ENCODE data around the gene AMACR. TPM values are rescaled to one million over a fixed set of nuclear protein-coding genes. Genes with fewer than 3 reads are reported as not detected.
"Not testable (repeated sequence)": the region's sequence is repeated elsewhere in the genome, so short reads cannot be mapped to it uniquely, and the experiment has no call there.

Gene AMACR
- total RNA-seq, 1 donor: 15.2 TPM

DNA sequence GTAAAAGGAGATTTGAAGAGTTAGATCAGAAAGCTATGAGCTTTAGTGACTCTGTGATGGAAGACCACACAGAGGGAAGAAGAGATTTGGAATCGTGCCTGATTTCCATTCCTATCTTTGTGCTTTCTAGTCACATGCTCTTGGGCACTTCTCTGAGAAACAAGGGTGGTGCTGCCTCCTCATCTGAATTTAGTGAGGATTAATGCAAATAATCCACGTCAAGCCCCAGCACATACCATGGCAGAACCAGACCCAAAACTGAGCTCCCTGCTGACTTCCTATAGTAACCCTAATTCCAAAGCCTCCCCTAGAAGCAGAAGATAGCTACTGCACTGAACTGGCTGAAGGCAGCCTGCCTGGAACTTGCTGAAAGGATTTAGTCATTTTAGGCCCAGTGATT lies 41.0 kb downstream of the AMACR start:
- TF ChIP-seq, protein P1, sequence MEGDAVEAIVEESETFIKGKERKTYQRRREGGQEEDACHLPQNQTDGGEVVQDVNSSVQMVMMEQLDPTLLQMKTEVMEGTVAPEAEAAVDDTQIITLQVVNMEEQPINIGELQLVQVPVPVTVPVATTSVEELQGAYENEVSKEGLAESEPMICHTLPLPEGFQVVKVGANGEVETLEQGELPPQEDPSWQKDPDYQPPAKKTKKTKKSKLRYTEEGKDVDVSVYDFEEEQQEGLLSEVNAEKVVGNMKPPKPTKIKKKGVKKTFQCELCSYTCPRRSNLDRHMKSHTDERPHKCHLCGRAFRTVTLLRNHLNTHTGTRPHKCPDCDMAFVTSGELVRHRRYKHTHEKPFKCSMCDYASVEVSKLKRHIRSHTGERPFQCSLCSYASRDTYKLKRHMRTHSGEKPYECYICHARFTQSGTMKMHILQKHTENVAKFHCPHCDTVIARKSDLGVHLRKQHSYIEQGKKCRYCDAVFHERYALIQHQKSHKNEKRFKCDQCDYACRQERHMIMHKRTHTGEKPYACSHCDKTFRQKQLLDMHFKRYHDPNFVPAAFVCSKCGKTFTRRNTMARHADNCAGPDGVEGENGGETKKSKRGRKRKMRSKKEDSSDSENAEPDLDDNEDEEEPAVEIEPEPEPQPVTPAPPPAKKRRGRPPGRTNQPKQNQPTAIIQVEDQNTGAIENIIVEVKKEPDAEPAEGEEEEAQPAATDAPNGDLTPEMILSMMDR (IDR thresholded peaks at IDR 0.05; ENCODE audit: extremely low read depth, low read depth, low read length): no peak
- no peak overlapping the region for H2AFZ ChIP-seq (ENCODE audit: low read length)
- H4K20me1 ChIP-seq (ENCODE audit: insufficient read depth, low read length): no peaks in the 10 kb centered on the region
- no peak overlapping the region for H3K4me3 ChIP-seq (ENCODE audit: insufficient read depth, low read length)
- H3K36me3 ChIP-seq (ENCODE audit: insufficient read depth, low read length): no peaks in the 10 kb centered on the region
- H3K27me3 ChIP-seq (ENCODE audit: insufficient read depth, low read length): peaks cover 5% of the 10 kb centered on the region
- no peak overlapping the region for H3K4me2 ChIP-seq (ENCODE audit: insufficient read depth, low read length)
- DNase-seq (ENCODE audit: insufficient read length, low spot score, missing footprints): no peak
- H3K79me2 ChIP-seq (ENCODE audit: insufficient read depth, low read length): no peaks in the 10 kb centered on the region
- H3K27ac ChIP-seq (ENCODE audit: low read depth, low read length): no peak overlapping the region
- no peaks in the 10 kb centered on the region for H3K4me1 ChIP-seq (ENCODE audit: insufficient read depth, low read length)
- H3K9me3 ChIP-seq (ENCODE audit: low read depth, low read length): no peaks in the 10 kb centered on the region

DNA sequence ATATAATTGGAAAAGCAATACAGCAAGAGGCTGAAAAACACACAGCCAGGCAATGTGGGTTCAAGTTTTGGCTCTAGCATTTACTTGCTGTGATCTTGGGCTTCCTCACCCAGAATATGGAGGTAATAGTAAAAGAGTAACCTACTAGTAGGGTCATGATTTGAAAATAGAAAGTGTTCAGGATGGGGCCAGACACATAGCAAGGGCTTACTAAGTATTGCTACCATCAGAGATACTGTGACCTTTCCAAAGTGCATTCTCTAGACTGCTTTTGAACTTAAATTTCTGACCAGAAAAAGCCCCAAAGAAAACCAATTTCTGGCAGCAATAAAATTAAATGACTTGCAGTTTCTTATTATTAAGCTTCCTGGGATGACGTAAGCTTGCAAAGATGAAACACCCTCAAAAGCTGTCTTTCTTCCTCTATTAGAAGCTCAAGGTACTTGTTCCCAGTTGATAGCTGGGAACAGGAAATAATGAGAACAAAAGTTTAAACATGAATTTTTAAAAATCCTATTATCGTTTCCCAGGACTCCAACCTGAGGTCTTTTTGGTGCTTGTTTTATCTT lies 43.6 kb downstream of the AMACR start:
- Histone ChIP-seq H3K36me3 (ENCODE audit: insufficient read depth, low read length) (no peaks in the 10 kb centered on the region), H3K4me2 (ENCODE audit: insufficient read depth, low read length) (no peak overlapping the region), H3K27me3 (ENCODE audit: insufficient read depth, low read length) (peaks cover 5% of the 10 kb centered on the region), H3K4me1 (ENCODE audit: insufficient read depth, low read length) (no peaks in the 10 kb centered on the region), H4K20me1 (ENCODE audit: insufficient read depth, low read length) (no peaks in the 10 kb centered on the region), H3K9me3 (ENCODE audit: low read depth, low read length) (no peaks in the 10 kb centered on the region), H3K79me2 (ENCODE audit: insufficient read depth, low read length) (no peaks in the 10 kb centered on the region), H3K27ac (ENCODE audit: low read depth, low read length) (no peak overlapping the region), H3K4me3 (ENCODE audit: insufficient read depth, low read length) (no peak overlapping the region), H2AFZ (ENCODE audit: low read length) (no peak overlapping the region)
- TF ChIP-seq, protein P1 (IDR thresholded peaks at IDR 0.05; ENCODE audit: extremely low read depth, low read depth, low read length): no peak
- DNase-seq (ENCODE audit: insufficient read length, low spot score, missing footprints): no peak

DNA sequence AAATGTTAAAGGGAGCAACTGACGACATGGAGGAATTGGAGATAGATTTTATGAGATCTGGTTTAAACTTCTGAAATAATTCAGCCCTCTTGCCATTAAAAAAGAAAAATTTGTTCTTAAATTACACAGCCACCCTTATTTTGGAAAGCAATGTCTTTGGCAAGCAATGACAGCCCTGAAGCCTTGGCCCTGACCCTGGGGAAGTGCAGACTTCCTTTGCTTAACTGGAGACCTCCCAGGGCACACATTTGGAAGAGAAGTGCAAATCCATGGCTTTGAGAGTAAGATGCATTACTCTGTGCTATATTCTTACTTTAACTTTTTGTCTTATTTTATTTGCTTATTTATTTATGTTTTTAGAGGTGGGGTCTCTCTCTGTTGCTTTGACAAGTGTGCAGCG lies 49.7 kb downstream of the AMACR start:
- no peak overlapping the region for H3K4me3 ChIP-seq (ENCODE audit: insufficient read depth, low read length)
- no peaks in the 10 kb centered on the region for H3K79me2 ChIP-seq (ENCODE audit: insufficient read depth, low read length)
- H3K36me3 ChIP-seq (ENCODE audit: insufficient read depth, low read length): no peaks in the 10 kb centered on the region
- no peak overlapping the region for H2AFZ ChIP-seq (ENCODE audit: low read length)
- no peak overlapping the region for H3K27ac ChIP-seq (ENCODE audit: low read depth, low read length)
- H4K20me1 ChIP-seq (ENCODE audit: insufficient read depth, low read length): no peaks in the 10 kb centered on the region
- no peak overlapping the region for H3K4me2 ChIP-seq (ENCODE audit: insufficient read depth, low read length)
- H3K27me3 ChIP-seq (ENCODE audit: insufficient read depth, low read length): peaks cover 9% of the 10 kb centered on the region
- TF ChIP-seq, protein P1 (IDR thresholded peaks at IDR 0.05; ENCODE audit: extremely low read depth, low read depth, low read length): no peak
- no peak for DNase-seq (ENCODE audit: insufficient read length, low spot score, missing footprints)
- H3K4me1 ChIP-seq (ENCODE audit: insufficient read depth, low read length): no peaks in the 10 kb centered on the region
- peaks cover 2% of the 10 kb centered on the region for H3K9me3 ChIP-seq (ENCODE audit: low read depth, low read length)

DNA sequence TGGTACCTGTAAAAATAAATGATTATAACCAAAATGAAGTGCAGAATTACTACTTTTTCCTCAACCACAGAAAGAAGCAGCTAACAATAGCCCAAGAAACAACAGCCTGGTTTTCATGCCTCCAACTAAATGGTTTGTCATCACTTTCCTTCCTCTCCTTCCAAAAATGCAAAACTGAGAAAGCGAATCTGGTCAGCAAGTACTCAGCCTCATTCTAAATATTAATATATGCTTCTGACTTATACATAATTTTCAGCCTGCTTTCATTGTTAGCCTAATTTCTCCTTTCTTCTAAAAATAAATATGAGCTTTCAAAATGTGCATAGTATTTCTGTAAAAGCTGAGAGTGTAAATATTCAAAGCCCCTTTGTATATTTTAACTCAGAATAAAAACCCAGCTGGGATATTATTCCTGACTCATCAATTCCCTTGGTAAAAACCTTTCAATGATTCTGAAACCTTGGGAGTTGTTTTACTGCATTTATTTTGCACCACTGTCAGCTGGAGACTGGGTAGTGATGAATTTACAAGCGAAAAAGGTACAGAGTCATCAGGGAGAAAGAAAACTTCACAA lies 50.2 kb downstream of the AMACR start:
- H3K4me1 ChIP-seq (ENCODE audit: insufficient read depth, low read length): no peaks in the 10 kb centered on the region
- TF ChIP-seq, protein P1 (IDR thresholded peaks at IDR 0.05; ENCODE audit: extremely low read depth, low read depth, low read length): no peak

DNA sequence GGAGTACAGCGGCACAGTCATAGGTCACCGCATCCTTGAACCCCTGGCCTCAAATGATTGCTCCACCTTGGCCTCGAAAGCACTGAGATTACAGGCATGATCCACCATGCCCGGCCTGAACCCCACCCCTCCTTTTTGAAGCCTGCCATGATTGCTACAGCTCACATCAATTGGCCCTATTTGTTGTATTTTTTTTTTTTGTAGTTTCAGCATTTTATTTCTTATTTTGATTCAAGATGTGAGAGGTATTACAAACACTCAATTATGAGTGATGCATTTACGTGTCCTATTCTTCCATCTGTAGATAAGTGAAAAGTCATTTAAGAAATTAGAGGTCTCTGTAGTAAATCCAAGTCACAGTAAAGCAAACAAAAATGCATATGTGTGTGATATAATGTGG lies 55.7 kb downstream of the AMACR start:
- H3K4me1 ChIP-seq (ENCODE audit: insufficient read depth, low read length); H3K4me2 ChIP-seq (ENCODE audit: insufficient read depth, low read length); H3K4me3 ChIP-seq (ENCODE audit: insufficient read depth, low read length); H3K9me3 ChIP-seq (ENCODE audit: low read depth, low read length); DNase-seq (ENCODE audit: insufficient read length, low spot score, missing footprints); H3K27ac ChIP-seq (ENCODE audit: low read depth, low read length); H3K36me3 ChIP-seq (ENCODE audit: insufficient read depth, low read length); H2AFZ ChIP-seq (ENCODE audit: low read length); H3K79me2 ChIP-seq (ENCODE audit: insufficient read depth, low read length); H4K20me1 ChIP-seq (ENCODE audit: insufficient read depth, low read length): not testable (repeated sequence)
- peaks cover 19% of the 10 kb centered on the region for H3K27me3 ChIP-seq (ENCODE audit: insufficient read depth, low read length)

More for the DNA sequence above, 50.2 kb downstream of the AMACR start:
- no peak for DNase-seq (ENCODE audit: insufficient read length, low spot score, missing footprints)
- H3K36me3 ChIP-seq (ENCODE audit: insufficient read depth, low read length): no peaks in the 10 kb centered on the region
- no peak overlapping the region for H2AFZ ChIP-seq (ENCODE audit: low read length)
- no peak overlapping the region for H3K27ac ChIP-seq (ENCODE audit: low read depth, low read length)
- peaks cover 2% of the 10 kb centered on the region for H3K9me3 ChIP-seq (ENCODE audit: low read depth, low read length)
- H3K27me3 ChIP-seq (ENCODE audit: insufficient read depth, low read length): peaks cover 9% of the 10 kb centered on the region
- H4K20me1 ChIP-seq (ENCODE audit: insufficient read depth, low read length): no peaks in the 10 kb centered on the region
- no peaks in the 10 kb centered on the region for H3K79me2 ChIP-seq (ENCODE audit: insufficient read depth, low read length)
- no peak overlapping the region for H3K4me3 ChIP-seq (ENCODE audit: insufficient read depth, low read length)
- no peak overlapping the region for H3K4me2 ChIP-seq (ENCODE audit: insufficient read depth, low read length)
